H9 (cell line): ENCODE data around the gene LDB2. TPM values are rescaled to one million over a fixed set of nuclear protein-coding genes. Genes with fewer than 3 reads are reported as not detected.

ENCODE experiments used
- DNase-seq: peaks from one replicate; pipeline ENCODE4 v3.0.0-alpha.2; 2017
- H2AFZ ChIP-seq: one replicate; pipeline ENCODE4 v1.6.1; 2013; ENCODE audit warnings: mild to moderate bottlenecking, low read length, control low read depth, moderate library complexity
- H2AK5ac ChIP-seq: 2 replicates; pipeline ENCODE4 v1.6.1; 2013; ENCODE audit warnings: low read length, control low read depth, mixed read lengths; ENCODE audit not compliant: insufficient read length
- H2BK120ac ChIP-seq: one replicate; pipeline ENCODE4 v1.6.1; 2013; ENCODE audit warnings: low read depth, mild to moderate bottlenecking, low read length, control low read depth, inconsistent platforms; ENCODE audit not compliant: poor library complexity, severe bottlenecking
- H2BK12ac ChIP-seq: 2 replicates; pipeline ENCODE4 v1.6.1; 2013; ENCODE audit warnings: low read length, control low read depth, mixed read lengths, low read depth; ENCODE audit not compliant: insufficient read length
- H2BK15ac ChIP-seq: 2 replicates; pipeline ENCODE4 v1.6.1; 2013; ENCODE audit warnings: low read depth, low read length, control low read depth
- H2BK20ac ChIP-seq: one replicate; pipeline ENCODE4 v1.6.1; 2013; ENCODE audit warnings: low read depth, mild to moderate bottlenecking, low read length, control low read depth, inconsistent platforms; ENCODE audit not compliant: poor library complexity, severe bottlenecking
- H2BK5ac ChIP-seq: 2 replicates; pipeline ENCODE4 v1.6.1; 2013; ENCODE audit warnings: low read length, control low read depth, mixed read lengths; ENCODE audit not compliant: insufficient read length
- H3K14ac ChIP-seq: 2 replicates; pipeline ENCODE4 v1.6.1; 2013; ENCODE audit warnings: low read length, control low read depth; ENCODE audit not compliant: insufficient read depth
- H3K18ac ChIP-seq: 2 replicates; pipeline ENCODE4 v1.6.1; 2013; ENCODE audit warnings: low read depth, mild to moderate bottlenecking, mixed read lengths, low read length, control low read depth; ENCODE audit not compliant: insufficient read length
- H3K23ac ChIP-seq: 2 replicates; pipeline ENCODE4 v1.6.1; 2013; ENCODE audit warnings: low read length, control low read depth, mixed read lengths, low read depth; ENCODE audit not compliant: insufficient read length
- H3K23me2 ChIP-seq: 2 replicates; pipeline ENCODE4 v1.6.1; 2013; ENCODE audit warnings: low read depth, mild to moderate bottlenecking, mixed read lengths, low read length, control low read depth; ENCODE audit not compliant: insufficient read length, poor library complexity, severe bottlenecking
- H3K27ac ChIP-seq: 2 replicates; pipeline ENCODE4 v1.5.1; 2013; ENCODE audit warnings: low read length, control low read depth, mixed read lengths, low read depth; ENCODE audit not compliant: insufficient read length
- H3K27me3 ChIP-seq: 2 replicates; pipeline ENCODE4 v1.6.1; 2013; ENCODE audit warnings: low read length, control low read depth, inconsistent platforms; ENCODE audit not compliant: insufficient read depth
- H3K4ac ChIP-seq: 2 replicates; pipeline ENCODE4 v1.6.1; 2013; ENCODE audit warnings: low read depth, mild to moderate bottlenecking, control low read depth, inconsistent platforms, low read length, moderate library complexity
- H3K4me1 ChIP-seq: 2 replicates; pipeline ENCODE4 v1.6.1; 2013; ENCODE audit warnings: low read length, control low read depth, inconsistent platforms; ENCODE audit not compliant: insufficient read depth
- H3K4me2 ChIP-seq: 2 replicates; pipeline ENCODE4 v1.6.1; 2013; ENCODE audit warnings: low read length, control low read depth, mixed read lengths; ENCODE audit not compliant: insufficient read length, insufficient read depth
- H3K56ac ChIP-seq: 2 replicates; pipeline ENCODE4 v1.6.1; 2013; ENCODE audit warnings: low read depth, mild to moderate bottlenecking, mixed read lengths, low read length, control low read depth; ENCODE audit not compliant: insufficient read length
- H3K79me1 ChIP-seq: 2 replicates; pipeline ENCODE4 v1.6.1; 2013; ENCODE audit warnings: low read depth, mild to moderate bottlenecking, moderate library complexity, low read length, control low read depth, inconsistent platforms; ENCODE audit not compliant: insufficient read depth, poor library complexity, severe bottlenecking
- H3K79me2 ChIP-seq: 2 replicates; pipeline ENCODE4 v1.6.1; 2013; ENCODE audit warnings: low read length, control low read depth, inconsistent platforms; ENCODE audit not compliant: insufficient read depth
- H3K9ac ChIP-seq: 2 replicates; pipeline ENCODE4 v1.6.1; 2013; ENCODE audit warnings: low read length, control low read depth, mixed read lengths; ENCODE audit not compliant: insufficient read length; ENCODE audit errors: extremely low read depth
- H3K9me3 ChIP-seq: one replicate; pipeline ENCODE4 v1.6.1; 2013; ENCODE audit warnings: low read depth, low read length, inconsistent platforms; ENCODE audit not compliant: control insufficient read depth
- H3T11ph ChIP-seq: one replicate; pipeline ENCODE4 v1.6.1; 2013; ENCODE audit warnings: mild to moderate bottlenecking, low read length, control low read depth, inconsistent platforms
- H4K20me1 ChIP-seq: one replicate; pipeline ENCODE4 v1.6.1; 2013; ENCODE audit not compliant: control insufficient read depth, insufficient read length, insufficient read depth
- H4K5ac ChIP-seq: 2 replicates; pipeline ENCODE4 v1.6.1; 2013; ENCODE audit warnings: low read depth, mild to moderate bottlenecking, mixed read lengths, low read length, control low read depth; ENCODE audit not compliant: insufficient read length
- H4K8ac ChIP-seq: replicated peaks from 2 replicates; pipeline ENCODE4 v1.6.1; 2013; ENCODE audit warnings: low read length, control low read depth, mixed read lengths, low read depth; ENCODE audit not compliant: insufficient read length
- H4K91ac ChIP-seq: 2 replicates; pipeline ENCODE4 v1.6.1; 2013; ENCODE audit warnings: low read depth, mild to moderate bottlenecking, moderate library complexity, mixed read lengths, low read length, control low read depth; ENCODE audit not compliant: insufficient read length
- H3K27ac Mint-ChIP-seq, 3 experiments: 2 replicates in 2 of 3; 3 replicates in 1 of 3; pipeline ENCODE4 v1.8.0; 2020 to 2021; ENCODE audit warnings: mixed read lengths in 3 of 3, mild to moderate bottlenecking in 1 of 3, moderate library complexity in 1 of 3
- H3K27me3 Mint-ChIP-seq: 2 replicates; pipeline ENCODE4 v1.8.0; 2021; ENCODE audit warnings: low read depth, mild to moderate bottlenecking, moderate library complexity, mixed read lengths
- H3K36me3 Mint-ChIP-seq, 3 experiments: 2 replicates in 2 of 3; 3 replicates in 1 of 3; pipeline ENCODE4 v1.8.0; 2020 to 2021; ENCODE audit warnings: low read depth in 3 of 3, mixed read lengths in 3 of 3; ENCODE audit not compliant: insufficient read depth in 1 of 3
- H3K4me1 Mint-ChIP-seq, 2 experiments: 2 replicates each; pipeline ENCODE4 v1.8.0; 2020; ENCODE audit warnings: mixed read lengths in 2 of 2
- H3K4me3 Mint-ChIP-seq, 2 experiments: 2 replicates in 1 of 2; 3 replicates in 1 of 2; pipeline ENCODE4 v1.8.0; 2020 to 2021; ENCODE audit warnings: mild to moderate bottlenecking in 2 of 2, mixed read lengths in 2 of 2, moderate library complexity in 1 of 2
- H3K9me3 Mint-ChIP-seq, 2 experiments: 2 replicates in 1 of 2; 3 replicates in 1 of 2; pipeline ENCODE4 v1.8.0; 2020; ENCODE audit warnings: mild to moderate bottlenecking in 2 of 2, mixed read lengths in 2 of 2, moderate library complexity in 1 of 2
- CTCF ChIP-seq: fragments of 200-600 bp; sonication (generic); conservative IDR thresholded peaks from 3 replicates; pipeline ENCODE4 v1.8.0; 2021; ENCODE audit warnings: antibody characterized with exemption, mild to moderate bottlenecking
- WGBS: extraction: QIAGEN DNeasy Blood & Tissue Kit; methylation state at CpG from one replicate; pipeline ENCODE4 v1.1.7; 2013; ENCODE audit warnings: missing lambda C conversion rate, low lambda C conversion rate, mixed read lengths; ENCODE audit not compliant: insufficient read length; ENCODE audit errors: extremely low coverage; 5-methylcytosine and 5-hydroxymethylcytosine counted together
- total RNA-seq: library from RNA; stranded (reverse); gene quantifications from 2 replicates; pipeline ENCODE4 v1.2.1, GENCODE V29; 2021

LDB2 gene
- total RNA-seq, 1 experiment from 2014 or later: 22.5 TPM

DNA sequence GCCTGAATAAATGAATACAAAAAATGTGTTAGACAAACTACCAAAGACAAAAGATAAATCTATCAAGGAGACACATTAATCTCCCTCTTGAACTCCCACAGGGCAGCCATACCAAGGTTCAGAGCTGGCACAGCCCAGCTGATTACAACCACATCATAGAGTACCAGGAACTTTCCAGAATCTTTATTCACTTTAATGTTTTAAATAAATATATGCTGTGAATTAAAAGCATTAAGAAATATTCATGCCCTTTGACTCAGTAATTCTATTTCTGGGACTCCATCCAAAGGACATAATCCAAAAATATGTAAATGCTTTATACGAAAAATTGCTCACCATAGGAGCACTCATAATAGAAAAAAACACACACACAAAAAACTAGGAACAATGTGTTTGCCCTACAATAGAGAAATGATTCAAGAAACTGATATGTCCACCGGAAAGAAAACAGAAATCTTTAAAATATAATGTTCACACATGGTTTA is 126.0 kb downstream of the LDB2 start:
- no CpG with 5 or more reads among the region's 2 CpGs for WGBS
- Histone ChIP-seq H4K5ac (no peak overlapping the region), H3K27ac (no peak overlapping the region), H4K91ac (no peak overlapping the region), H4K20me1 (no peaks in the 10 kb centered on the region), H3K23me2 (no peaks in the 10 kb centered on the region), H3T11ph (no peak overlapping the region), H3K79me2 (no peaks in the 10 kb centered on the region), H2BK20ac (no peak overlapping the region), H3K79me1 (no peaks in the 10 kb centered on the region), H2BK15ac (no peak overlapping the region), H3K23ac (no peak overlapping the region), H3K27me3 (no peaks in the 10 kb centered on the region), H3K4me2 (no peak overlapping the region), H3K4me1 (peaks cover 11% of the 10 kb centered on the region; the same call in 1 of the 2 replicates), H2BK120ac (no peak overlapping the region), H3K14ac (no peak overlapping the region), H3K9ac (no peak overlapping the region), H2AFZ (no peak overlapping the region), H4K8ac (no peak overlapping the region), H2AK5ac (no peak overlapping the region), H2BK5ac (no peak overlapping the region), H3K9me3 (no peaks in the 10 kb centered on the region), H2BK12ac (no peak overlapping the region), H3K56ac (no peak overlapping the region), H3K18ac (no peak overlapping the region), H3K4ac (no peak overlapping the region)
- TF ChIP-seq CTCF: no peak
- peaks cover 0 to 11% of the 10 kb centered on the region in 2 experiments; a peak in 3 of 4 replicates for H3K4me1 Mint-ChIP-seq
- H3K27me3 Mint-ChIP-seq: no peaks in the 10 kb centered on the region
- no peak overlapping the region for H3K4me3 Mint-ChIP-seq
- H3K9me3 Mint-ChIP-seq: peaks cover 0 to 6% of the 10 kb centered on the region in 2 experiments; a peak in 3 of 5 replicates
- DNase-seq: no peak
- H3K27ac Mint-ChIP-seq: no peak overlapping the region
- peaks cover 4 to 18% (median 18%) of the 10 kb centered on the region in 3 experiments for H3K36me3 Mint-ChIP-seq
